GM18502 (cell line): ENCODE measurements around the gene ZNF777.
A peak's percentile ranks its signal among the peaks of the same experiment; 100 is the strongest.
"Not testable (repeated sequence)": the region's sequence is repeated elsewhere in the genome, so short reads cannot be mapped to it uniquely, and the experiment has no call there.

ENCODE experiments used
- ATAC-seq: cut with Tn5 transposase; IDR thresholded peaks from one replicate; pipeline ENCODE4 v1.9.1; 2021; ENCODE audit warnings: mild to moderate bottlenecking; ENCODE audit not compliant: unreplicated experiment, poor library complexity

The ZNF777 gene

DNA sequence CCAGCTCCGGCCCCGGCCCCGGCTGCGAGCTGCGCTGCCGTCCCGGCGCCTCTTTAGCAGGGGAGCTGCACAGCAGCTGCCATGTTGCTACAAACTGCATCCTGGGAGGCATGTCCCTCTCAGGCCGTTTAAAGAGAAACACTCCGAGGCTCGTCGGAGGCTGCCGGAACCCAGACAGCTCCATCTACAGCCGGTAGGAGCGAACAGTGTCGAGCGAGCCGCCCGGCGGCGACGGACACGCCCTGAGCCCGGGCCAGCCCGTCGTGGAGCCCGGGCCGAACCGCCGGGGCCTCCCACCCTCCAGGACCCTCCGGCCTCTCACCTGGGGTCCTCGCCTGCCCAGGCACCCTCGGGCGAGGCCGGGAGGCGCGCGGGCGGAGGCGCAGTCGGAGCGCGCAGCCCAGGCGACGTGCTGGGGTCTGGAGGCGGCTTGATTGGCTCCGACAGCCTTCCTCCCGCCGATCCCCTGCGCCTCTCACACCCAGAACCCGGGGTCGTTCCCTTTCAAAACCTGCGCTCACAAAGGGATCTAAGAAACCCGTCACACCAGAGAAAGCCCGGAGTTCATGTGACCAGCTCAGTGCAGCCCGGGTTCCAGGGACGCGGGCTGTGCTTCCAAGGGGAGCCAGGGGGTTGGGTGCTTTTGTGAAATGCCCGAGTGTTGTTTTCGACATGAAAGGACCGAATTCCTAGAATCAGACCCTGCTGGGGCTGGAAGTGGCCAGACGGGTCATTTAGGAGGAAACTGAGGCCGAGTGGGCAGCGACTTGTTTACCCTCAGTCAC is at the start of gene ZNF777:
Gene ZNF777 (minus strand): TSS at position 570 of the 785 bp plus-strand sequence. CDS start 5,040 bp downstream, outside the sequence.
- peak; percentile 93 for ATAC-seq

DNA sequence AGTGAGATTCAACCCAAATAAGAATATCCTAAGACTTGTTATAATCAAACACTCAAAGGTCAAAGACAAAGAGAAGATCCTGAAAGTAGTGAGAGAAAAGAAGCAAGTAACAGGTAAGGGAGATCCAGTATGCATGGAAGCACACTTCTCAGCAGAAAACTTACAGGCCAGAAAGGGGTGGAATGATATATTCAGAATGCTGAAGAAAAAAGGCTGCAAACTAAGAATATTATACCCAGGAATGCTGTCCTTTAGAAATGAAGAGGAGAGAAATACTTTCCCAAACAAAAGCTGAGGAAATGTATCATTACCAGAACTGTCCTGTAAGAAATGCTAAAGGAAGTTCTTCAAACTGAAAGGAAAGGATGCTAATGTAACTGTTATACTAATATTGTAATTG is 49.4 kb upstream of the ZNF777 start:
- no peak for ATAC-seq

GRCh38 chr7:149509774-149510173 is 48.9 kb upstream of the ZNF777 start:
- ATAC-seq, result no peak

GRCh38 chr7:149505551-149505950 is 44.7 kb upstream of the ZNF777 start:
- ATAC-seq, result no peak

GRCh38 chr7:149501651-149502050 is 40.8 kb upstream of the ZNF777 start:
- ATAC-seq, result no peak

- ATAC-seq, result no peak
Measured at GRCh38 chr7:149500910-149501309, 40.0 kb upstream of the ZNF777 start.

- ATAC-seq, result no peak
Measured at GRCh38 chr7:149500201-149500600, 39.3 kb upstream of the ZNF777 start.

GRCh38 chr7:149498811-149499210 is 37.9 kb upstream of the ZNF777 start:
- ATAC-seq, result no peak

- peak; percentile 95 for ATAC-seq
Measured at GRCh38 chr7:149497467-149498261, 36.8 kb upstream of the ZNF777 start, which contains the start of gene ZNF746. ZNF746 (minus strand) TSS chr7:149497809; CDS start chr7:149497536, 273 bp downstream.

DNA sequence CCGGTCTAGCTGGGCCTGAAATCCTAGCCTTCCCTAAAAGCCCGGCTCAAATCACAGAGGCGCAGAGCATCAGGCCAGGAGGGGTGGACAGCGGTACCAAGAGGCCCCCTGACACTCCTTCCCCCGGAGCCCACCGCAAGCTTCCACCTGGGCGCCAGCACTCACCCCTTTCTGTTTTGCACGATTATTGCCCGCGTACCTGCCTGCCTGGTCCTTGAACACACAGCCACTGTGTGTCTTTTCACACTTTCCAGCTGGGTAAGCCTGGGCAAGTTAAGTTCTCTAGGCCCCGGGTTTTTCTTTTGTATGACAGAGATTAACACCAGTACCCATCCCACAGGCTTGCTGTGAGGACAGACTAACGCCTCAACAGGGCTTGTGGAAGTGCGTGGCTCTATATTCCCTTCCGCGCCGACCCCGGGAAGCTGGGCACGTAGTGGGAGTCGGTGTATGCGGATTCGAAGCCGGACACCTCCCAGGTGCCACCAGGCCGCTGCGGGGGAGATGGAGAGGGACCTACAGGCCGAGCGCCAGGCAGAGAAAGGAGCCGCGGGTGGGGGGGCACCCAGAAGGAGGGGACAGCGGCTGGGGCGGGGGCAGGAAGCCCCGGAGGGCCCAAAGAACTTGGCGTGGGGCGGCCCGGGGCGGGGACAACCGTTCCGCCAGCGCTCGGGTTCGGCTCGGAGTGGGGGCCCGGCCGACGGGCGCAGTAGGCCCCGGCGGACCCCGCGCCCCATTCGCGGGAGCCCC is 36.0 kb upstream of the ZNF777 start:
- ATAC-seq, result peak; percentile 43

DNA sequence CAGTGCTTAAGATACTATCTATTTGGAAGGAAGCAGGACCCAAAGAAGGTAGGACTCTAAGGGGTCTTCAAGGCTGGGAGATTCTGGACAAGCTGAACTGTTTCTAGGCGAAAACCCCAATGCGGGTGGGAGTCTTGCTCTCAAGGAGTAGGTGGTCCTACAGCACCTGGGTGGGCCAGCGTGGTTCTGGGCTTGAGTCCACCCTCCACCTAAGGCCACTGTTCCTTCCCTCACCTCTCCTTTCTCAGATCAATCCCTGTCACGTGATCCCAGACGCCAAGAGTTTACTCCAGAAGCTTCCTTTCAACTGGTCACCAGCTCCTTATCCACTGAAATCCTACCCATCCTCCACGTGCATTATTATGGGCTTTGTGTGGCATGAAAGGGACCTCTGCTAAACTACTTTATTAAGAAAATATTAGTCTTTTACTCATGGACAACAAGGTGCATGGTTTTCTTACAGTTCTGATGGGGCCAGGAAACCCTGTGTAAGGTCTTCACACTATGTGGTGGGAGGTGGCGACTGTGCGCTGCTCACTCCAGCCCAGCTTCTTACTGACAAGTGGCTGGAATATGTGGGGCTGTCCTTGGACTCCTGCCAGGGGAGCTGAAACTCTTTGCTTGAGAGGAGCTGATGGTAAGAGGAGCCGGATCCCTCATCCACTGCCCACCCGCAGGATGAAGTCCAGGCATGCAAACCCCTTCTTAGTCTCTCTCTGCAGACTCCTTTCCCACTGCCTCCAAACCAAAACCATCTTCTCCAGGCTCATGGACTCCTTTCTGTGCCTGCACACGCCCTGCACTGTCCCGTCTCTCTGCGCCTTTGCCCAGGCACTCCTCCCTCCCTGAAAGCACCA is 35.2 kb upstream of the ZNF777 start:
- no peak for ATAC-seq

GRCh38 chr7:149494738-149495368 is 34.0 kb upstream of the ZNF777 start:
- no peak for ATAC-seq

GRCh38 chr7:149493975-149494374 is 33.1 kb upstream of the ZNF777 start:
- ATAC-seq, result not testable (repeated sequence)

- ATAC-seq, result no peak
Measured at GRCh38 chr7:149493366-149493765, 32.5 kb upstream of the ZNF777 start.

- no peak for ATAC-seq
Measured at GRCh38 chr7:149490083-149490760, 29.4 kb upstream of the ZNF777 start.

DNA sequence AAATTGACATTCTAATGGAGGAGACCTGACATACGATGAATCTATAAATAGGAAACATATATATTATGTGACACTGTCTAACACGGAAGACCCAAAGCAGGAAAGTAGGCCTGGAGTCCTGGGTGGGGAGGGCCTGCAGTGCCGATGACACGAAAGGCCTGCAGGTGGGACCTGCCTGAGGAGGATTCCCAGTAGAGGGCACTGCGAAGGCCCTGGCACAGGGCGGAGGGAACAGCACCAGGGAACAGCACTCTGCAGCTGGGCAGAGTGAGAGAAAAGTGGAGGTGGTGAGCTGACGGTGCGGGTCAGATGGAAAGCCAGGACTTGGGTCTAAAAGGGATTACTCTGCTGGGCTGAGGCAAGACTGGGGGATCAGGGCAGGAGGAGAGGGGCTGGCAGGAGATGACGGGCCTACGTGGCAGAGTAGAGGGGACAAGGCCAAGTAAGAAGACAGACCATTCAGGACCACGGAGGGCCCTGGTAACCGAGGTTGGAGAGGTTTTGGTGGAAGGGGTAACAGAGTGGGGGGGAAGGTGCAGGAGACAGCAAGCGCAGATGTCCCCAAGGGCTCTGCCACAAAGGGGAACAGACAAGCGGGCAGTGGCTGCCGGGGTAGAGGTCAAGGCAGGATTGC is 28.6 kb upstream of the ZNF777 start:
- ATAC-seq, result no peak

GRCh38 chr7:149479568-149479967 is 18.7 kb upstream of the ZNF777 start:
- no peak for ATAC-seq

- ATAC-seq, result no peak
Measured at GRCh38 chr7:149478754-149479153, 17.9 kb upstream of the ZNF777 start.
